HEK293 (cell line): ENCODE results near the gene OR4S2.

ENCODE experiments used
- ZEB2 ChIP-seq: fragments of 450-650 bp; formaldehyde crosslinking; IDR thresholded peaks from 2 replicates; pipeline ENCODE4 v1.5.1; 2016; ENCODE audit warnings: missing biosample characterization, missing genetic modification characterization
- ZNF23 ChIP-seq: fragments of 450-650 bp; formaldehyde crosslinking; IDR thresholded peaks from 2 replicates; pipeline ENCODE4 v1.5.1; 2016; ENCODE audit warnings: missing biosample characterization, missing genetic modification characterization, borderline replicate concordance
- ZNF610 ChIP-seq: fragments of 450-650 bp; formaldehyde crosslinking; IDR thresholded peaks from 2 replicates; pipeline ENCODE4 v1.5.1; 2016; ENCODE audit warnings: missing biosample characterization, missing genetic modification characterization, borderline replicate concordance
- ZNF843 ChIP-seq: fragments of 450-650 bp; formaldehyde crosslinking; IDR thresholded peaks from 2 replicates; pipeline ENCODE4 v1.5.1; 2016; ENCODE audit warnings: missing biosample characterization, missing genetic modification characterization
- TF ChIP-seq, protein P1 (sequence below): fragments of 450-650 bp; formaldehyde crosslinking; IDR thresholded peaks from 2 replicates; pipeline ENCODE4 v1.5.1; 2016; ENCODE audit warnings: missing biosample characterization, missing genetic modification characterization
- TF ChIP-seq, protein P2 (sequence below): fragments of 450-650 bp; formaldehyde crosslinking; IDR thresholded peaks from 2 replicates; pipeline ENCODE4 v1.5.1; 2016; ENCODE audit warnings: missing biosample characterization, missing genetic modification characterization
- TF ChIP-seq, protein P3 (sequence below): IDR thresholded peaks from 2 replicates; pipeline ENCODE4 v1.6.1; 2011; ENCODE audit warnings: mild to moderate bottlenecking, low read depth, low read length, borderline replicate concordance
- TF ChIP-seq, protein P4 (sequence below): fragments of 450-650 bp; formaldehyde crosslinking; IDR thresholded peaks from 2 replicates; pipeline ENCODE4 v1.5.1; 2016; ENCODE audit warnings: missing biosample characterization, missing genetic modification characterization

DNA sequence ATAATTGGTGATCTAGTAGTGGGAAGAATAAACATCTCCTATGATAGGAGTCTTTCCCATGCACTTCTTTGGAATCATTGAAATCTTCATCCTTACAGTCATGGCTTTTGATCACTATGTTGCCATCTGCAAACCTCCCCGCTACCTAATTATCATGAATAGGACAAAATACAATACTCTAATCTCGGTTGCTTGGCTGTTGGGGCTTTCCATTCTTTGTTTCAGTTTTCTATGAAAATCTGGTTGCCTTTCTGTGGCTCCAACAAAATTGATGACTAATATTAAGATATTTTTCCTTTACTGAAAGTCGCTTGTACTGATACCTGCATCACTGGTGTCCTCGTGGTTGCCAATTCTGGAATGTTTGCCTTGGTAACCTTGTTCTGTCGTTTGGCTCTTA lies 25.7 kb downstream of the OR4S2 start:
- TF ChIP-seq, protein P1, sequence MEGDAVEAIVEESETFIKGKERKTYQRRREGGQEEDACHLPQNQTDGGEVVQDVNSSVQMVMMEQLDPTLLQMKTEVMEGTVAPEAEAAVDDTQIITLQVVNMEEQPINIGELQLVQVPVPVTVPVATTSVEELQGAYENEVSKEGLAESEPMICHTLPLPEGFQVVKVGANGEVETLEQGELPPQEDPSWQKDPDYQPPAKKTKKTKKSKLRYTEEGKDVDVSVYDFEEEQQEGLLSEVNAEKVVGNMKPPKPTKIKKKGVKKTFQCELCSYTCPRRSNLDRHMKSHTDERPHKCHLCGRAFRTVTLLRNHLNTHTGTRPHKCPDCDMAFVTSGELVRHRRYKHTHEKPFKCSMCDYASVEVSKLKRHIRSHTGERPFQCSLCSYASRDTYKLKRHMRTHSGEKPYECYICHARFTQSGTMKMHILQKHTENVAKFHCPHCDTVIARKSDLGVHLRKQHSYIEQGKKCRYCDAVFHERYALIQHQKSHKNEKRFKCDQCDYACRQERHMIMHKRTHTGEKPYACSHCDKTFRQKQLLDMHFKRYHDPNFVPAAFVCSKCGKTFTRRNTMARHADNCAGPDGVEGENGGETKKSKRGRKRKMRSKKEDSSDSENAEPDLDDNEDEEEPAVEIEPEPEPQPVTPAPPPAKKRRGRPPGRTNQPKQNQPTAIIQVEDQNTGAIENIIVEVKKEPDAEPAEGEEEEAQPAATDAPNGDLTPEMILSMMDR (tag by site-specific recombination): no peak
- TF ChIP-seq ZNF23: no peak
- TF ChIP-seq, protein P2, sequence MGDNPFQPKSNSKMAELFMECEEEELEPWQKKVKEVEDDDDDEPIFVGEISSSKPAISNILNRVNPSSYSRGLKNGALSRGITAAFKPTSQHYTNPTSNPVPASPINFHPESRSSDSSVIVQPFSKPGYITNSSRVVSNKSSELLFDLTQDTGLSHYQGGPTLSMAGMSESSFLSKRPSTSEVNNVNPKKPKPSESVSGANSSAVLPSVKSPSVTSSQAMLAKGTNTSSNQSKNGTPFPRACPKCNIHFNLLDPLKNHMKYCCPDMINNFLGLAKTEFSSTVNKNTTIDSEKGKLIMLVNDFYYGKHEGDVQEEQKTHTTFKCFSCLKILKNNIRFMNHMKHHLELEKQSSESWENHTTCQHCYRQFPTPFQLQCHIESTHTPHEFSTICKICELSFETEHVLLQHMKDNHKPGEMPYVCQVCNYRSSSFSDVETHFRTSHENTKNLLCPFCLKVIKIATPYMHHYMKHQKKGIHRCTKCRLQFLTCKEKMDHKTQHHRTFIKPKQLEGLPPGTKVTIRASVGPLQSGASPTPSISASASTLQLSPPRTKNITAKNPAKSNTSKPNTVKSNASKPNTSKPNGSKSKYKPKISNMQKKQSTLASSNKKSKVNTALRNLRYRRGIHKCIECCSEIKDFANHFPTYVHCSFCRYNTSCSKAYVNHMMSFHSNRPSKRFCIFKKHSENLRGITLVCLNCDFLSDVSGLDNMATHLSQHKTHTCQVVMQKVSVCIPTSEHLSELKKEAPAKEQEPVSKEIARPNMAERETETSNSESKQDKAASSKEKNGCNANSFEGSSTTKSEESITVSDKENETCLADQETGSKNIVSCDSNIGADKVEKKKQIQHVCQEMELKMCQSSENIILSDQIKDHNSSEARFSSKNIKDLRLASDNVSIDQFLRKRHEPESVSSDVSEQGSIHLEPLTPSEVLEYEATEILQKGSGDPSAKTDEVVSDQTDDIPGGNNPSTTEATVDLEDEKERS (tag by site-specific recombination): no peak
- no peak for TF ChIP-seq ZEB2 (tag by site-specific recombination)
- TF ChIP-seq, protein P3, sequence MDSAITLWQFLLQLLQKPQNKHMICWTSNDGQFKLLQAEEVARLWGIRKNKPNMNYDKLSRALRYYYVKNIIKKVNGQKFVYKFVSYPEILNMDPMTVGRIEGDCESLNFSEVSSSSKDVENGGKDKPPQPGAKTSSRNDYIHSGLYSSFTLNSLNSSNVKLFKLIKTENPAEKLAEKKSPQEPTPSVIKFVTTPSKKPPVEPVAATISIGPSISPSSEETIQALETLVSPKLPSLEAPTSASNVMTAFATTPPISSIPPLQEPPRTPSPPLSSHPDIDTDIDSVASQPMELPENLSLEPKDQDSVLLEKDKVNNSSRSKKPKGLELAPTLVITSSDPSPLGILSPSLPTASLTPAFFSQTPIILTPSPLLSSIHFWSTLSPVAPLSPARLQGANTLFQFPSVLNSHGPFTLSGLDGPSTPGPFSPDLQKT: no peak
- TF ChIP-seq, protein P4, sequence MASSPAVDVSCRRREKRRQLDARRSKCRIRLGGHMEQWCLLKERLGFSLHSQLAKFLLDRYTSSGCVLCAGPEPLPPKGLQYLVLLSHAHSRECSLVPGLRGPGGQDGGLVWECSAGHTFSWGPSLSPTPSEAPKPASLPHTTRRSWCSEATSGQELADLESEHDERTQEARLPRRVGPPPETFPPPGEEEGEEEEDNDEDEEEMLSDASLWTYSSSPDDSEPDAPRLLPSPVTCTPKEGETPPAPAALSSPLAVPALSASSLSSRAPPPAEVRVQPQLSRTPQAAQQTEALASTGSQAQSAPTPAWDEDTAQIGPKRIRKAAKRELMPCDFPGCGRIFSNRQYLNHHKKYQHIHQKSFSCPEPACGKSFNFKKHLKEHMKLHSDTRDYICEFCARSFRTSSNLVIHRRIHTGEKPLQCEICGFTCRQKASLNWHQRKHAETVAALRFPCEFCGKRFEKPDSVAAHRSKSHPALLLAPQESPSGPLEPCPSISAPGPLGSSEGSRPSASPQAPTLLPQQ (tag by site-specific recombination): no peak
- TF ChIP-seq ZNF610 (tag by site-specific recombination): no peak
- no peak for TF ChIP-seq ZNF843 (tag by site-specific recombination)
